ENCODE results near the gene KLF18.

GRCh38 chr1:44094047-44094446 lies 47.4 kb downstream of the KLF18 start:
- TF ChIP-seq CTCF (IDR thresholded peaks at IDR 0.05) (no peak), POLR2A (IDR thresholded peaks at IDR 0.05) (no peak)

All from ovary (tissue), 3 donors.